OCI-LY3 (cell line): Measurements from ENCODE around the gene CNTN5.

Source experiments
- CTCF ChIP-seq: fragments of 200-600, 300-600 bp; sonication (generic); IDR thresholded peaks from 2 replicates; pipeline ENCODE4 v1.5.1; 2014; ENCODE audit warnings: antibody characterized with exemption, low read length, low read depth
- EZH2phosphoT487 ChIP-seq: fragments of 200-600 bp; shearing (Covaris generic); IDR thresholded peaks from 2 replicates; pipeline ENCODE4 v1.6.1; 2018; ENCODE audit warnings: antibody characterized with exemption, mixed run types, low read depth

- TF ChIP-seq CTCF, result no peak
- no peak for TF ChIP-seq EZH2phosphoT487
These were observed 399.2 kb downstream of the CNTN5 start for GRCh38 chr11:99419991-99420390.
